ENCODE data around the gene RAB3D.

Gene RAB3D

DNA sequence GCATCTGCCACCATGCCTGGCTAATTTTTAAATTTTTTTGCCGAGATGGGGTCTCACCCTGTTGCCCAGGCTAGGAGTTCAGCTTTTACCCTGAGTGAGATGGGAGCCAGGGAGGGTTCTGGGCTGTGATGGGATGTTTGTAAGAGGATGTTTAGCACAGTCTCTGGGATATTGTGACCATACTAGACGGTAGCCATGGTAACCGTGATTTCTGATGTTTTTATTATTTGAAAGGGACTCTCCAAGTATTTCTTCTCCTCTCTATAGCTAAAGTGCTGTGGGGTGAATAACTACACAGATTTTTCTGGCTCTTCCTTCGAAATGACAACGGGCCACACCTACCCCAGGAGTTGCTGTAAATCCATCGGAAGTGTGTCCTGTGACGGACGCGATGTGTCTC lies 33.1 kb downstream of the RAB3D start:
- TF ChIP-seq, protein P1, sequence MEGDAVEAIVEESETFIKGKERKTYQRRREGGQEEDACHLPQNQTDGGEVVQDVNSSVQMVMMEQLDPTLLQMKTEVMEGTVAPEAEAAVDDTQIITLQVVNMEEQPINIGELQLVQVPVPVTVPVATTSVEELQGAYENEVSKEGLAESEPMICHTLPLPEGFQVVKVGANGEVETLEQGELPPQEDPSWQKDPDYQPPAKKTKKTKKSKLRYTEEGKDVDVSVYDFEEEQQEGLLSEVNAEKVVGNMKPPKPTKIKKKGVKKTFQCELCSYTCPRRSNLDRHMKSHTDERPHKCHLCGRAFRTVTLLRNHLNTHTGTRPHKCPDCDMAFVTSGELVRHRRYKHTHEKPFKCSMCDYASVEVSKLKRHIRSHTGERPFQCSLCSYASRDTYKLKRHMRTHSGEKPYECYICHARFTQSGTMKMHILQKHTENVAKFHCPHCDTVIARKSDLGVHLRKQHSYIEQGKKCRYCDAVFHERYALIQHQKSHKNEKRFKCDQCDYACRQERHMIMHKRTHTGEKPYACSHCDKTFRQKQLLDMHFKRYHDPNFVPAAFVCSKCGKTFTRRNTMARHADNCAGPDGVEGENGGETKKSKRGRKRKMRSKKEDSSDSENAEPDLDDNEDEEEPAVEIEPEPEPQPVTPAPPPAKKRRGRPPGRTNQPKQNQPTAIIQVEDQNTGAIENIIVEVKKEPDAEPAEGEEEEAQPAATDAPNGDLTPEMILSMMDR (conservative IDR thresholded peaks at IDR 0.05): no peak
- no peak overlapping the region for H3K27ac ChIP-seq

DNA sequence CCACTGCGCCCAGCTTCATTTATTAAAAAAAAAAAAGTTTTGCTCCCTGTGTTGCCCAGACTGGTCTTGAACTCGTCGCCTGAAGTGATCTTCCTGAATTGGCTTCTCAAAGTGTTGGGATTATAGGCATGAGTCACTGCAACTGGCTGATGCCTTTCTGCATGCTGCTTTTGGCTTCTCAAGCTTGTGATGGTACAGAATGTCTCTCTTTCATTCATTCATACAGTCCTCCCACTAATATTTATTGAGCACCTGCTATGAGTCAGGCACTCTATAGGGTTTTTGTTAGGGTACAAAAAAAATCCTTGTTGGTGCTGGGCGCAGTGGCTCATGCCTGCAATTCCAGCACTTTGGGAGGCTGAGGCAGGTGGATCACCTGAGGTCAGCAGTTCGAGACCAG lies 34.5 kb downstream of the RAB3D start:
- TF ChIP-seq, protein P1 (conservative IDR thresholded peaks at IDR 0.05): no peak
- no peak overlapping the region for H3K27ac ChIP-seq

DNA sequence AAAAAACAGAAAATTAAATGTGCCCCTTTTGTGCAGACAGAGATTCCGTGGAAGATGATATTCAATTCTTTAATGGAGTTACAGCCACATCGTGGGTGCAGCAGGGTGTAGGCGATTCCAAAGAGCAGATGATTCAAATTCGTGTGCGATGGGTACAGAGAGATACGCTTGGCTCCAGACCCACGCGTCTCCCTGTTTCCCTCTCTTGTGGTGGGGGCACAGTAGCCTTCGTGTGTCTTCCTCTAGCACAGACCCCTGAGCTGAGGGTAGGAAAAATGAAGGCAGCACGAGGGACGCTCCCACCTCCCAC lies 38.7 kb downstream of the RAB3D start:
- TF ChIP-seq, protein P1 (conservative IDR thresholded peaks at IDR 0.05): no peak
- no peak overlapping the region for H3K27ac ChIP-seq

DNA sequence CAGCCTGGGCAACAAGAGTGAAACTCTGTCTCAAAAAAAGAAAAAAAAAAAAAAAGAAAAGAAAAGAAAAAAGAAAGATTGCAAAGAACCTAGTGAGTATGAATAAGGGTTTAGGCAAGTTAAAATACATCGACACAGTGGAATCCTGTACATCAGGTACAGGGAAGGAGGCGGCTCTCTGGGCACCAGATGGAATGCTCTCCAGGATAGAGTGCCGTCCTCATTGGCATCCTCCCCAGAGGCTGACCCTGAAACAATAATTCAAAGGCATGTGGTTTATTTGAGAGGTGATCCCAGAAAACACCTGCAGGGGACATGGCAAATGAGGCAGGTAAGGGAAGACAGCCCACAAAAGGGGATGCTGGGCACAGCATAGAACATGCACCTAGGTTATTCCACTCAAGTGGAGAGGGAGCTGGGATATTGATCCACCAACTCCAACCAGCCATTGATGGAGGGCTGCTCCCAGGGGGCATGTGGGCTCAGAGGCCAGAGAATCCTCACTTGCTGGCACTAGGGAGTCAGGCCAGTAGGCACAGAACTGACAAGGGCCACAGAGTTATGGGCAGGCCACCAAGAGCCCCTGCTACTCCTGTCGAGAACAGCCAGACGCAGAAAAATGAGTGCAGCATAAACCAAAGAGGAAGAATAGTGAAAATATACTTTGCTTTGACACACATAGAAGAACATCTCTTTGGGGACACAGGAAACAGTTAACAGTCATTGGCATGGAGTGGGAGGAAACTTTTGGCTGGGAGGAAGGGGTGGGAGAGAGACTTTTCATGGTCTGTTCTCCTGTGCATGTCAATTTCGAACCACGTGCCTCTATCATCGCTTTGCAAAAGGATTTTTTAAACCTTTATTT lies 39.3 kb downstream of the RAB3D start:
- no peak overlapping the region for H3K27ac ChIP-seq
- TF ChIP-seq, protein P1 (conservative IDR thresholded peaks at IDR 0.05): no peak

DNA sequence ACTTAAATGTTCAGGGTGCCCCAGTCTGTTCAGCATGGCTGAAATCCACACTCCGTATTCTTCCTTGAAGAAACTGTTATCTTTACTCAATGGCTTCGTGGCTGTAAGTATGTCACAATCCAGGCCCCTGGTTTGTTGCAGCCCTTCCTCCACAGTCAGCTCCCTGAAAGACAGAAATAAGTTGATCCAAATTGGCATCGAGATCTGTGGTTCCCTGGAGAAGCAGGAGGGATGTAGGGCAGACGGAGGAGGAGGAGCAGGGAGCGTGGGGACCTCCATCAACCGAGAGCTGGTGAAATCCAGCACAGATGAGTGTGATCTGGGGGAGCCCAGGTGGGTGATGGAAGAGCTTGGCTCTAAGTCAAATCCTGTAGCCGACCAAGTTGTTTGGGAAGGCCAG lies 43.2 kb downstream of the RAB3D start:
- no peak overlapping the region for H3K27ac ChIP-seq
- TF ChIP-seq, protein P1 (conservative IDR thresholded peaks at IDR 0.05): no peak

DNA sequence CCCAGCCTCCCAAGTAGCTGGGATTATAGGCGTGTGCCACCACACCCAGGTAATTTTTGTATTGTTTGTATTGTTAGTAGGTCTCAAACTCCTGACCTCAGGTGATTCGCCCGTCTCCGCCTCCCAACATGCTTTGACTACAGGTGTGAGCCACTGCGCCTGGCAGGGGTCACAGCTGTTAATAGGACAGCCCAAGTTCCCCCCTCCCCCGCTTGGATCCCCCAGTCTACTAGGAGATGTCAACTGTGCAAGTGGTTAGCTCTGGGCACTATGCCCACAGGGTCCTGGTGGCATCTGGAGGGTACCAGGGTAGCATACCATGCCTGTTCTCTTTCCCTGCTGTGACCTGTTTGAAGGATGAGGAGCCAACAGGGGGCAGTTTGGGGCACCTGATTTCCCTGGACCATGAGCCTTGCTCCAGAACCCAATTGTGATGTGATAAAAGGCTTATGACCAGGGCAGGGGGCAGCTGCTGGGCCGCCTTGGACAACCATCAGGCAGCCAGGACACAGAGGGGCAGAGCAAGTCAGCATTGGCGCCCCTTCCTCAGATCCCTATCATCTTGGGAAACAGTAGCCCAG lies 43.7 kb downstream of the RAB3D start, which contains the start of gene TSPAN16:
Gene TSPAN16, plus strand, starts transcription at position 496 of the 581 bp plus-strand sequence. CDS start 138 bp downstream, outside the sequence.
- TF ChIP-seq, protein P1 (conservative IDR thresholded peaks at IDR 0.05): no peak

DNA sequence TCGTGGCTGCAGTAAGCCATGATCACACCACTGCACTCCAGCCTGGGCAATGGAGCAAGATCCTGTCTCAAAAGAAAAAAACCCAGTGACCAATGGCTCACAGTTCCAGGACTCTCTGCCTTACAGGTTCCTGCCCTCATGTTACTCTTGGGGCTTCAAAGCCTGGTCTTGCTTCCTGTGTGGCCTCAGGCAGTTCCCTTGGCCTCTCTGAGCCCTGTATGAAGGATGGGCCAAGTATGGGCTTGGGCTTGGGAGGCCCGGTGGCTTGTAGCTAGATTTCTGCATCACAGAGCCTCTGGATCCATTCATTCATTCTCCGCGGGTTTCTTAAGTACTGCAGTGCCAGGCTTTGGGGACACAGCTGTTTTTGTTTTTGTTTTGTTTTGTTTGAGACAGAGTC lies 44.3 kb downstream of the RAB3D start:
- TF ChIP-seq, protein P1 (conservative IDR thresholded peaks at IDR 0.05): no peak

More for the DNA sequence above, 43.7 kb downstream of the RAB3D start, which contains the start of gene TSPAN16:
- no peak within 1 kb of the TSS for H3K27ac ChIP-seq

More for the DNA sequence above, 44.3 kb downstream of the RAB3D start:
- no peak overlapping the region for H3K27ac ChIP-seq
